ENCODE results near the gene RBM20. TPM values are rescaled to one million over a fixed set of nuclear protein-coding genes. Genes with fewer than 3 reads are reported as not detected.

RBM20 gene
- polyA plus RNA-seq, 1 donor (not counting 4 experiments of a cell fraction or from before 2014, with no cell fraction given) = 0.01 TPM

- Histone ChIP-seq H3K9me3 (ENCODE audit: control insufficient read depth, low read depth, low read length) (no peaks in the 10 kb centered on the region), H2AFZ (ENCODE audit: control insufficient read depth, low read length) (no peak overlapping the region), H3K36me3 (ENCODE audit: control insufficient read depth in 2 of 2, extremely low read depth in 1 of 2, insufficient read depth in 2 of 2, low read length in 2 of 2) (no peaks in the 10 kb centered on the region), H3K4me2 (ENCODE audit: control insufficient read depth, extremely low read depth, insufficient read depth, low read depth, low read length) (no peak overlapping the region), H3K9me1 (ENCODE audit: control insufficient read depth, extremely low read depth, insufficient read depth, low read length) (no peaks in the 10 kb centered on the region), H3K79me2 (ENCODE audit: control insufficient read depth, insufficient read depth, low read length) (no peaks in the 10 kb centered on the region), H4K20me1 (ENCODE audit: control insufficient read depth, extremely low read depth, insufficient read depth, low read length) (no peaks in the 10 kb centered on the region), H3K27ac (ENCODE audit: control insufficient read depth, insufficient read depth, low read length) (no peak overlapping the region), H3K4me3 (ENCODE audit: control insufficient read depth in 2 of 3, extremely low read depth in 1 of 3, insufficient read depth in 2 of 3, low read depth in 1 of 3, low read length in 3 of 3) (no peak overlapping the region), H3K27me3 (ENCODE audit: control insufficient read depth, extremely low read depth, insufficient read depth, low read length) (no peaks in the 10 kb centered on the region), H3K9ac (ENCODE audit: control insufficient read depth, extremely low read depth, insufficient read depth, low read length) (no peak overlapping the region), H3K4me1 (ENCODE audit: control insufficient read depth, extremely low read depth, insufficient read depth, low read length) (no peaks in the 10 kb centered on the region)
- DNase-seq (ENCODE audit: low read depth, low spot score) (no peak), FAIRE-seq (no peak)
- TF ChIP-seq CTCF (optimal IDR thresholded peaks at IDR 0.05 in 1 of 3, IDR thresholded peaks at IDR 0.05 in 1 of 3, conservative IDR thresholded peaks at IDR 0.05 in 1 of 3; ENCODE audit: extremely low read depth in 1 of 3, insufficient read depth in 2 of 3, low read length in 3 of 3) (no peak), EZH2 (IDR thresholded peaks at IDR 0.05; ENCODE audit: low read length) (no peak)
- dilution Hi-C loops (cut with MboI; ENCODE audit: extremely low pct_ligation_motif_present, low sequenced_read_pairs) = no loop called here
These were observed 65.9 kb downstream of the RBM20 start for GRCh38 chr10:110709964-110710587.

- H2AFZ ChIP-seq (ENCODE audit: control insufficient read depth, low read length) = no peak overlapping the region
- no peaks in the 10 kb centered on the region for H3K9me3 ChIP-seq (ENCODE audit: control insufficient read depth, low read depth, low read length)
- no peaks in the 10 kb centered on the region for H4K20me1 ChIP-seq (ENCODE audit: control insufficient read depth, extremely low read depth, insufficient read depth, low read length)
- FAIRE-seq = no peak
- dilution Hi-C loops (cut with MboI; ENCODE audit: extremely low pct_ligation_motif_present, low sequenced_read_pairs) = no loop called here
- no peak overlapping the region for H3K4me3 ChIP-seq (ENCODE audit: control insufficient read depth in 2 of 3, extremely low read depth in 1 of 3, insufficient read depth in 2 of 3, low read depth in 1 of 3, low read length in 3 of 3)
- H3K9ac ChIP-seq (ENCODE audit: control insufficient read depth, extremely low read depth, insufficient read depth, low read length) = no peak overlapping the region
- TF ChIP-seq CTCF (optimal IDR thresholded peaks at IDR 0.05 in 1 of 3, IDR thresholded peaks at IDR 0.05 in 1 of 3, conservative IDR thresholded peaks at IDR 0.05 in 1 of 3; ENCODE audit: extremely low read depth in 1 of 3, insufficient read depth in 2 of 3, low read length in 3 of 3) = no peak
- no peak for TF ChIP-seq EZH2 (IDR thresholded peaks at IDR 0.05; ENCODE audit: low read length)
- H3K4me2 ChIP-seq (ENCODE audit: control insufficient read depth, extremely low read depth, insufficient read depth, low read depth, low read length) = no peak overlapping the region
- no peaks in the 10 kb centered on the region for H3K36me3 ChIP-seq (ENCODE audit: control insufficient read depth in 2 of 2, extremely low read depth in 1 of 2, insufficient read depth in 2 of 2, low read length in 2 of 2)
- no peaks in the 10 kb centered on the region for H3K27me3 ChIP-seq (ENCODE audit: control insufficient read depth, extremely low read depth, insufficient read depth, low read length)
- no peak for DNase-seq (ENCODE audit: low read depth, low spot score)
- H3K9me1 ChIP-seq (ENCODE audit: control insufficient read depth, extremely low read depth, insufficient read depth, low read length) = no peaks in the 10 kb centered on the region
- no peaks in the 10 kb centered on the region for H3K4me1 ChIP-seq (ENCODE audit: control insufficient read depth, extremely low read depth, insufficient read depth, low read length)
- H3K79me2 ChIP-seq (ENCODE audit: control insufficient read depth, insufficient read depth, low read length) = no peaks in the 10 kb centered on the region
- no peak overlapping the region for H3K27ac ChIP-seq (ENCODE audit: control insufficient read depth, insufficient read depth, low read length)
These were observed 66.5 kb downstream of the RBM20 start for GRCh38 chr10:110710621-110711020.

Measured in keratinocyte (primary cell).